GM18498 (cell line): ENCODE data around the gene GPR78.
"Not testable (repeated sequence)": the region's sequence is repeated elsewhere in the genome, so short reads cannot be mapped to it uniquely, and the experiment has no call there.

ENCODE experiments used
- ATAC-seq: cut with Tn5 transposase; IDR thresholded peaks from one replicate; pipeline ENCODE4 v1.9.1; 2021; ENCODE audit warnings: mild to moderate bottlenecking, moderate library complexity; ENCODE audit not compliant: unreplicated experiment

GPR78 gene

DNA sequence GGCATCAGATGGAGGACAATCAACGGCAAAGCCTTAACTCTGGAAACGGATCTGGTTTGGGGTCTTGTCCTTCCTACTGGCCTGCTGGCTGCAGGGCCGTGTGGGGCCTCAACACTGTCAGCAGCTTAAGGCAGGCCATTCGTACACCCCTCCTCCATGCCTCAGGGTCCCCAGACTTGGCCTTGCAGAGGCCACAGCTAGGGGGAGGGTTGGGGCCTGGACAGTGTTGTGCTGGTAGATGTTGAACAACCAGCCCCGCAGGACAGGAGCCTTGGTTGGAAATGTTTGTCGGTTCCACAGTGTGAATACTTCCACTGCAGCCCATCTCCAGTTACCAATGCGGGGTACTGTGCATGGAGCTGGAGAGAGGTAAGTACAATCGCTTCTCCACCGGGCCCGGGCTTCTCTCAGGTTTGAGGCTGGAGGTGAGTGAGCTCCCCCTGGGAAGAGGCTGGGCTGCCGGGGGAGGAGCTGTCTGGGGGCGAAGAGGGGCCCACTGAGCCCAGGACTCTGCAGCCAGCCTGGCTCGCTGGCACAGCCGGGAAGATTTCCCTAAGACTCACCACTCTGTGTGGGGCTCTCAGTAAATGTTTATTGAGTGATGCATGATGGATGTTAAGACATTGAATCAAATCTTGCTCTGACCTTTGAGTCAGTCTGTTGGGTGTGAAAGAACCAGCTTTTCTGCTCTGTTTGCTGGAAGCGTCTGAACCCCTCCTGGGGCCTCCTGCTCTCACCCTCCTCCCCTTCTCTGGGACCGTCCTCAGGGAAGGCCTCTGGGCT is 19.7 kb upstream of the GPR78 start:
- no peak for ATAC-seq

DNA sequence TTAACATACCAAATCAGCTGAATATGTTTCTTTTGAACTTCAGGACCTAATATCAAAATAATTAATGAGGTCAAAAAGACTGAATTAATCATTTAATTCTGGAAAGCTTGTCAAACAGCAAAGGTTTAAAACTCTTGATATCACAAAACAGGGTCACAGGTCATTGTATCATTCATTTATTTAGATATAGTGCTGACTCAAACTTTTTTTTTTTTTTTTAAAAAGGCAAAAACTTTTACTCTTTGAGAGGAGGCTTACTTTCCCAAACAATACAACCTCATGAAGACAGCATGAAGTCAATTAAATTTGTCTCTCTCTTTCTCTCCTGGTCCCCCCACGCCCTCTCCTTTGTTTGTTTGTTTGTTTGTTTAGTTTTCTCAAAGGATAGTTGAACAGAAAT is 15.6 kb upstream of the GPR78 start:
- no peak for ATAC-seq

DNA sequence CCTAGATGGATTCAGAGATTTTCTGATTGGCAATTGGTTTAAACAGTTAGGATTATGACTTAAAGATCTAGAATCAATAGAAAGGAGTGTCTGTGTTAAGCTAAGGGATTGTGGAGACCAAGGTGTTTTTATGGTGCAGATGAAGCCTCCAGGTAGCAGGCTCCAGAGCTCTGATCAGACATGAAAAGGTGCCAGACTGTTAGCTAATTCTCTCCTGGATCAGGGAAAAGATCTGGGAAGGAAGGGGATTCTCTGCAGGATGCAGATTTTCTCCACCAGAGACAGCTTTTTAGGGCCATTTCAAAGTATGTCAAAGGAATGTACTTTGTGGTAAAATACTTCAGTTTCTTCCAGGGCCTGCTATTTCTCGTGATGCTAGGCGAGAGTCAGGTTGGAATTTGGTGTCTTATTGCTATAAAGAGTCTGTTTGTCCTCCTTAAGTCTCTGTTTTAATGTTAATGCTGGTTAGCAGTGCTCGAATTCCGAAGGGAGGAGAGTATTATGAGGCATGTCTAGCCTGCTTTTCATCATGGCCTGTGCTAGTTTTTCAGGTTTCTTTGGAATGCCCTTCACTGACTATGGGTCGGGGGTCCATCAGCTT is 12.0 kb upstream of the GPR78 start:
- no peak for ATAC-seq

DNA sequence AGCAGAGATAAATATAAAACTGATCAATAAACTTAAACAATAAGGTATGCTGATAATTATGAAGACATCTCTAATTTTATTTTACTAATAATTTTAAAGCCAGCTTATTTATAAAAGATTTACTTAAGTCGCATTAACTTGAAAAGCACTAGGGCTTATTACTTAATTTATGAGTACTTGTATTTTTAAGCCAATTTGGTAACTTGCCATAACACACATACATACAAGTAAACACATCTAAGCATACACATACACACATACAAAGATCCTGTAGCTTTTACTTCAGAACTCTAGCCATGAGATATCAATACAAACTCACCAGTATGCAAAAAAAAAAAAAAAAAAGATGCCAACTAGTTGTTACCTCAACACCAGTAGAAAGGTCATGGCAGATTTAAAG is 10.0 kb upstream of the GPR78 start:
- no peak for ATAC-seq

DNA sequence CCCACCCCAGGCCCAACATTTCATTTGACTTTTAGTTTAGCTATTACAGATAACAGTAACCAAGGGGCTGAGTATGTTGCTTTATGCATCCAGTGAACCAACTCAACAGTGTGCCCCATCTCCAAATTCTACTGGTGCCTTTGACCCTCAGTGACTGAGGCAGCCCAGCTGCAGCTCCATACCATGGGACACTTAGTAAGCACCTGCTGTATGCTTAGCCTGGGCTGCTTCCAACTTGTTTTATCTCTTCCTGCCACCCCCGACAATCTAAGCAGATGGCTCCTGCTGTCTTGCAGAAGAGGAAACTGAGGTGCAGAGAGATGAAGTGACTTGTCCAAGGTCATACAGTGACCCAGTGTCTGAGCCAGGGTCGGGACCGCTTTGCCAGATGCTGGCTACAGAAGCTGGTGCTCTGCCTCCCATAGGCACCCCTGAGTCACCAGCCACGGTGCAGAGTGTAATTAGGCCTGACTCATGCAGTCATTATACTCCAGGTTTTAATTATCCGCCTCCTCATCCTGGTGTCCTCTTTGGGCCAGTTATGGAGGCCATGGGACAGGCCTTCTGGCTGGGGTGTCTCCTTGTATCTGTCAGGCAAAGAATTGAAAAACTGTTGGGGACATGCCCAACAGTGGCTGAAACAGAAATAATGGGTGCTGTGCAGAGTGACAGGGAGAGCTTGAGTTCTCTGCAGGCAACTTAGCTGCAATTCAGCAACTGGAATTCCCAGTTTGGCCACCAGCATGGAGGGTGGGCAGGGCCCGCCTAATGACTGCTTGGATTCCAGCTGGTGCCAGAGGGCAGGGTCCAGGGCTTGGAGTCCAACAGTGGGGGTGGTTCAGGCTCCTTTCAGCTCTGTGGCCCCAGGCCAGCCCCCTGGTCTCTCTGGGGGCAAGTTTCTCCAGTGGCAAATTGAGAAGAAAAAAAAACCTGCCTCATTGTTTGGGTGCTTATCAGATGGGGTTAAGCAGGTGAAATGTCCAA is 8.2 kb upstream of the GPR78 start:
- no peak for ATAC-seq

DNA sequence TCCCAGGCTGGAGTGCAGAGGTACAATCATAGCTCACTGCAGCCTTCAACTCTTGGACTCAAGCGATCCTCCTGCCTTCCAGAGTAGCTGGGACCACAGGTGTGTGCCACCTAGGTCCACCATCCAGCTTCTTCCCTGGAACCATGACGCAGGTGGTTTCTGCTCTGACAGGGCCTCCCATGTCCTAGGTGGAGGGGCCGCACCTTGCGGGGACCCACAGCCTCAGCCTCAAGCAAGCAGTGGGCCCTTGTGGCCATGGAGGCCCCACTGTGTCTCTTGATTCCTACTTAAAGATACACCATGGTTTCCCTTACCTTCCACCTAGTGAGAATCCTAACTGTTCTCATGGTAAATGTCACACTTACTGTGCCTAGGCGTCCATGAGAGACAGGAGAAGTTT is 6.9 kb upstream of the GPR78 start:
- ATAC-seq: no peak

DNA sequence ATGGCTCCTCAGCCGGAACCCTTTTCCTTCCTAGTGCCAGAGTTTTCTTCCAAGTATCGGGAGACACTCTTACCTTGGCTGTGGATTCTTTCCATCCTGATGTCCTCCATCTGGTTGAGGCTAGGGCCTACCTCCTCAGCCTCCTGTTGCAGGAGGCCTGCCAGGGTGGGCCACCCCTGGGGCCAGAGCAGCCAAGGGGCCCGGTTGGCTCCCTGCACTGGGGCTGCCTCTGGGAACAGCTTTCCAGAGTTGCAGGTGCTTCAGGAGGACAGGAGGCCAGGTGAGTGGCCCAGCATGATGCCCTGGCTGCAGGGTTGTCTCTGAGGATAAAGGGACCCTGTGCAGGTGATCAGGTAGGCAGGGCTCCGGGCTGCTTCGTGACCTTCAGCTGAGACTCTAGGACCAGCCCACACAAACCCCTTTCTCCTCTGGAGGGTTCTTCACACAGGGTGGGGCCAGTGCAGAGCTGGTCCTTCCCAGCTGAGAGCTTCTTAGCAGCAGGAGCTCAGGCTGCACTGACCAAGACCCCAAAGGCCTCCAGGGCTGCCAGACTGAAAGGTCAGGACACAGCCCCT is 5.3 kb upstream of the GPR78 start:
- ATAC-seq: no peak

DNA sequence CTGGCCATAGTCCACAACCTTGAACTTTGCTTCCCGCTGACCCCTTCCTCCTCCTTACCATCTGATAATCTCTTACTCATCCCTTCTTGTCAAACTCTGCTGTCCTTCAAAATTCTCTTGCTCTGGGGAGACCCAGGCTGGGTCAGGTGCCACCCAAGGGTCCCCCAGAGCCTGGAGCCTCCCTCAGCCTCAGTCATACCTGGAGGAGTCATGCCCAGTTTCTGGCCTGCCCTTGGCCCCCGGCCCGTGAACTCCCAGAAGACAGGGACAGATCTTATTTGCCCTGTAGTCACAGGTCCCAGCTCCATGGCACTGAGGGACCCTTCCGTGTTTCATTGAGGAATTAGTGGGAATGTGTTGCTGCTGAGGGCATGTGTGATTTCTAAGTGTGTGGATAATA is 4.7 kb upstream of the GPR78 start:
- no peak for ATAC-seq

DNA sequence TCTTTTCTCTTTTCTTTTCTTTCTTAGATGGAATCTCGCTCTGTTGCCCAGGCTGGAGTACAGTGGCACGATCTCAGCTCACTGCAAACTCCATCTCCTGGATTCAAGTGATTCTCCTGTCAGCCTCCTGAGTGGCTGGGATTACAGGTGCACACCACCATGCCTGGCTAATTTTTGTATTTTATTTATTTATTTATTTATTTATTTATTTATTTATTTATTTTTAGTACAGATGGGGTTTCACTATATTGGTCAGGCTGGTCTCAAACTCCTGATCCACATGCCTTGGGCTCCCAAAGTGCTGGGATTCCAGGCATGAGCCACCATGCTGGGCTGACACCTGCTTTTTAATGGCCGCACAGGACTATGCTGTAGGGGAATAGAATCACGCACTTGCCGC is 3.6 kb upstream of the GPR78 start:
- ATAC-seq: not testable (repeated sequence)

DNA sequence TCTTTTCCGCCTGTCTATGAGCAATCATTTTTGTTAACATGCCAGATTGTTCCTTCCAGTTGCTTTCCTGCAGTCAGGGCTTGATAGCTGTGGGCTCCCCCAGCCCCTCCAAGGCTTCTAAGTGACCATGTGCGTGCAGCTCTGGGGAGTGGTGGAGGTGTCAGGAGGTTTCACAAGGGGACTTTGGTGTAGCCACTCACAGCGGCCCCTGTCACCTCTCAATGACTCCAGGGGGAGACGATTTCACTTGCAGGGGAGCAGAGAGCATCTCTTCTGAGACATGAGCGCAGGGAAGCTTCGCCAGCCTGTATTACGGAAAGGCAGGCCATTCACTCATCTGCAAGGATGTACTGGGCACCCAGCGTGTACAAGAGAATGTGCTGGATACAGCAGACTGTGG is 3.1 kb upstream of the GPR78 start:
- ATAC-seq: no peak

DNA sequence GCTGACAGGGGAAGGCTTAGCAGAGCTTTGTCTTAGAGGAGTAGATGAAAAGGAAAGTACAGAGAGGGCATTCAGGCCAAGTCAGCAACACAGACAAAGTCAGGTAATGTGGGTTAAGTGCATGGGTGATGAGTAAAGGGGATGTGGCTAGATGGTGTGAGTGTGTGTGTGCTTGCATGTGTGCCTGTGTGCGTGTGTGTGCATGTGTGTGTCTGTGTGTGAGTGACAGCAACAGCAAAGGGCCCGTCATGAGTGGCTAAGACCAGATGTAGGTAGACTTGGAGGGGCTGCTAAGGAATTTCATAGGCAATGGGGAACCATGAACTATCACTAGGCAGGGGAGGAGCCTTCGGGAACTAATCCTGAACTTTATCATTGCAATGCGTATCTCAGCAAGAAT is 2.2 kb upstream of the GPR78 start:
- no peak for ATAC-seq

DNA sequence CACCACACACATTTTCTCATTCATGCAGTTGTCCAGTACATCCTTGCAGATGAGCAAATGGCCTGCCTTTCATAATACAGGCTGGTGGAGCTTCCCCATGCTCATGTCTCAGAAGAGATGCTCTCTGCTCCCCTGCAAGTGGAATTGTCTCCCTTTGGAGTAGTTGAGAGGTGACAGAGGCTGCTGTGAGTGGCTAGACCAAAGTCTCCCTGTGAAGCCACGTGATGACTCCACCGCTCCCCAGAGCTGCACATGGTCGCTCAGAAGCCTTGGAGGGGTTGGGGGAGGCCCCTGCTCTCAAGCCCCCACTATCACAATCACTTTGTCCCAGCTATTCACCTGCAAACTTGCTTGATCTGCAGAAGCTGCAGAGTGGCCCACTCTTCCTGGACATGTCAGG is 1.5 kb upstream of the GPR78 start:
- ATAC-seq: no peak

DNA sequence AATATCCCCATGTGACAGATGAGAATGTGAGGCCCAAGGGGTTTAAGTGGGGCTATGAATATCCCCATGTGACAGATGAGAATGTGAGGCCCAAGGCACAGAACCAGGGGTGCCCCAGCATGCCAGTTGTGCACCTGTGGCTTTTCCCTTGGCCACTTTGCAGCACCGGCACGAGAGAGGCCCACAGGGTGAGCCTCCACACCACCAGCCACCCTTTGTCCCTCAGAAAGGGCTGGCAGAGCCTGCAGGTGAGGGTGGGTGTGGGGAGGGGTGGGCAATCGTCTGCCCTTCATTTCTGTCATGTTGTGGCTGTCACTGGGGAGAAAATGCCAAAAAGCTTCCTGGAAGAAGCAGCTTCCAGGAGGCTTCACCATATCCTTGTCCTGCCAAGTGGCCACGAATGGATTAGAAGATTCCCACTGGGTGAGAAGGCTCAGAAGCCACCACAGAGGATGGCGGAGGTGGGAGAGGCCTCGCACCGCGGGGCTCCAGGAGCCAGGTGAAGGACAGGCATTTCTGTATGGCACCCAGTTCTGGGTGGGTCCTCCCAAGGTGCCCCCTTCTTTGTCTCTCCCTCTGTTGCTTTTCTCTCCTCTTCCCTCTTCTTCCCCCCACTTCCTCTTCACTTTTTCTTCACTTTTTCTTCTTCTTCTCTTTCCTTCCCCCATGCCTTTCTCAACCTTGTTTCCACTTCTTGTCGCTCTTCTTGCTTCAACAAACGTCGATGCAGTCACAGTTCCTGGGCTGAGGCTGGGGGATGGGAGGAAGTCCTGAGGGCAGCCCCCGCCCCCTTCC is 469 bp upstream of the GPR78 start:
- no peak for ATAC-seq

DNA sequence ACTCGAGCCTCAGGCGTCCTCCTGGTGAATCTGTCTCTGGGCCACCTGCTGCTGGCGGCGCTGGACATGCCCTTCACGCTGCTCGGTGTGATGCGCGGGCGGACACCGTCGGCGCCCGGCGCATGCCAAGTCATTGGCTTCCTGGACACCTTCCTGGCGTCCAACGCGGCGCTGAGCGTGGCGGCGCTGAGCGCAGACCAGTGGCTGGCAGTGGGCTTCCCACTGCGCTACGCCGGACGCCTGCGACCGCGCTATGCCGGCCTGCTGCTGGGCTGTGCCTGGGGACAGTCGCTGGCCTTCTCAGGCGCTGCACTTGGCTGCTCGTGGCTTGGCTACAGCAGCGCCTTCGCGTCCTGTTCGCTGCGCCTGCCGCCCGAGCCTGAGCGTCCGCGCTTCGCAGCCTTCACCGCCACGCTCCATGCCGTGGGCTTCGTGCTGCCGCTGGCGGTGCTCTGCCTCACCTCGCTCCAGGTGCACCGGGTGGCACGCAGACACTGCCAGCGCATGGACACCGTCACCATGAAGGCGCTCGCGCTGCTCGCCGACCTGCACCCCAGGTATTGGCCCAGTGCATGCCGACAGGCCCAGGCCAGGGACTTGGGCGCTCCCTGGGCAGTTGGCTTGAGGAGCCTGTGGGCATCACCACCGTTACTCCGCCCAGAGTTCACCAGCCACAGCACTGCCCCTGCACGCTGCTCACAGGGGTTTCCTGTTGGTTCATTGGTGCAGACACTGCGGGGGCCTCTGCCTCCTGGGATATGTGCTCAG is 1.1 kb downstream of the GPR78 start:
- no peak for ATAC-seq

DNA sequence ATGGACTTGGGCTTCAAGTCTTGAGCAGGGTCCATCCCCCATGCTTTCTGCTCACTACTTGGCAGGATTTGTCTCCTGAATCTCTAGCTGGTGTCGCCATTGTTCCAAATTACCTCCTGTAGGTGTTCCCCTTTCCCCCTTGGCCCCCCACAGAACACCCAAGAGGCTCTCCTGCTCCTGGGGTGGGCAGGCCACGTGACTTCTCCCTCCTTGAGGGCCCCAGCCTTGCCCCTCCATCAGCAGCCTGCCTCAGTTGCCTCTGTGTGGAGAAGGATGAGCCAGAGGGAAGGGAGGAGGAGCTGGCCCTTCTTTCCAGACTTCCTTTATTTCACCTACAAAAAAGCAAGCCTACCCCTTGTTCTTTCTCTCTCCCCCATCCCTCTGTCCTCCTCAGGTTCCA is 1.8 kb downstream of the GPR78 start:
- ATAC-seq: no peak

DNA sequence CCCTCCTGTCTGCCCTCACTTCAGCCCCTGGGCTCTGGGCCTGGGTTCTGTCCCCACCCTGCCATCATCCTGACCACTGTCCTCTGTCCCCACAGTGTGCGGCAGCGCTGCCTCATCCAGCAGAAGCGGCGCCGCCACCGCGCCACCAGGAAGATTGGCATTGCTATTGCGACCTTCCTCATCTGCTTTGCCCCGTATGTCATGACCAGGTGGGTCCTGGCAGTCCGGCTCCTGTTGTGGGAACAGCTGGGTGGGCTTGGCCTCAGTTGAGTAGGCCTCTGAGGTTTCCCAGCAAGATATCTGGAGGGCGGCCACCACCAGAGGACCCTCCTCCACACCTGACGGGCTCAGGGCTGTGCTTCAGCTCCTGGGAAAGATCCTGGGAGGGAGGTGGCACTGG is 2.2 kb downstream of the GPR78 start:
- no peak for ATAC-seq

DNA sequence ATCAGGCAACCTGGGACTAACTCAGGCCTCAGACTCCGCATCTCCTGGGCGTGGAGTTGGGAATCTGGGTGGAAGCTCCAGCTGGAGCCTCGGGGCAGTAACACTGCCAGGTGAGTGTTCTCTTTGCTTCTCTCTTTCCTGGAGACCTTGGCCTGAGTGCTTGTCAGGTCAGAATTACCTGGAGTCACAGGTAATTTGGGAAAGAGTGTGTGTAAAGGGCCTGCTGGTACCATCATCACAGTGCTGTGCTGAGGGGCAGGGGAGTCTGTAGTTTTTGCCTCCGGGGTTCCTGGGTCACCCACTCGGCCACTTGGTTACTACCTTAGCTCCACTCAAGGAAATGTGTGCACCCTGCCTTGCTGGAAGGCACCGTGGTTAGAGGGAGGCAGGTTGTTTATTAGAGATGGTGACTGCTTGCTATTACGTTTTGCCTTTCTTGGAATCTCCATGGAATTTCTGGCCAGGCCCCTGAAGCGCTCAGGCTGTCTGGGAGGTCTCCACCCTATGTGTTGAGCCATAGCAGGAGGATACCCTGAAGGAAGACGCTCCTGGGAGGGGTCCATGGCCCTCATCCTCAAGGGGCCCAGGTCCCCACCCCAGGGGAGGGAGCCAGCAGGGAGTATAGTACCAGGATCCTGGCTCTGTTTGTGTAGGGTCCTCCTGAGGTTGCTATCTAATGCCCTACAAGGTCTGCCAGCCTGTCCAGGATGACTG is 2.9 kb downstream of the GPR78 start:
- no peak for ATAC-seq

DNA sequence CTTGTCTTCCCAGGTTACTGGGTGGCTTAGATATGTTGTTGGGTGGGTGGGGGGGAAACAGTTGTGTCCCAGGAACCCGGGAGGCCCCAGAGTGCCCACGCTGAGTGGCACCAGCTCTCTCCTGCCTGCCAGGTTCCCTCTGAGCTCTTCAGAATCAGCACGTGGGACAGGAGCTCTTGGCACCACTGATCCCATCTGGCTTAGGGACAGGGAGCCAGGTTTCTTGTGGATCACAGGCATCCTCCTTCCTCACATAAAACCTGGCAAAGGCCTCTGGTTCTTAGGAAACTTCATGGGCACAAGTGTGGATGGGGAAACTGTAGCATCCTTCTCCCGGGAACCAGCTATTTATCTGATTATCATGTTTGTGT is 3.4 kb downstream of the GPR78 start:
- no peak for ATAC-seq

DNA sequence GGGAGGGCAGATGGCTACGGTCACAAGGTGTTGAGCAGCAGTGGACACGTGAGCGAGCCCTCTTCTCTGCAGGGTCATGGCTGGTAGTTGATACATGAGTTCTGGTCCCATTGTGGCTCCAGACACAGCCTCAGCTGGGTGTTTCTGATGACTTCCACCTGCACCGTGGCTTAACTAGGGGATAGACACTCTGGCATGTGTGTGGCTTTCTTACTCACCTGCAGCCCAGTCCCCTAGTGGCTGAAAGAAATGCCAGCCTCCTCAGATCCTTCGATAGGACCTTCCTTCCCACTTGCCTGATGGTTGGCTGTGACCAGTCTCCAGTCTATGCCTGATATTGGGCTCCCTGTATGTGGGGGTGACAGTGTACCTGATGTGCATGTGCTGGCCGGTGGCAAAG is 5.0 kb downstream of the GPR78 start:
- no peak for ATAC-seq
